Upper lobe of left lung (tissue), 6 donors: Measurements from ENCODE around the gene CLCN2. TPM values are rescaled to one million over a fixed set of nuclear protein-coding genes. Genes with fewer than 3 reads are reported as not detected.

Source experiments
- ATAC-seq, 2 donors: fragments of 200-7000 bp; cut with Tn5 transposase; one replicate each; pipeline ENCODE4 v1.9.1; 2022; ENCODE audit warnings: mild to moderate bottlenecking in 2 of 2, moderate library complexity in 2 of 2; ENCODE audit not compliant: low FRiP score in 2 of 2
- DNase-seq, 2 donors: peaks; one replicate each; pipeline ENCODE4 v3.0.0-alpha.2; 2019 to 2020
- H3K27ac ChIP-seq, 4 donors: fragments of 200-600 bp; sonication (generic); one replicate each; pipeline ENCODE4 v1.5.1; 2016 to 2019
- H3K27me3 ChIP-seq, 4 donors: fragments of 200-600 bp; sonication (generic); one replicate each; pipeline ENCODE4 v1.5.1; 2017 to 2019
- H3K36me3 ChIP-seq, 4 donors: fragments of 200-600 bp; sonication (generic); one replicate each; pipeline ENCODE4 v1.5.1; 2016 to 2019
- H3K4me1 ChIP-seq, 4 donors: fragments of 200-600 bp; sonication (generic); one replicate each; pipeline ENCODE4 v1.5.1; 2018 to 2019
- H3K4me3 ChIP-seq, 4 donors: fragments of 200-600 bp; sonication (generic); one replicate each; pipeline ENCODE4 v1.5.1; 2017 to 2019; ENCODE audit warnings: mild to moderate bottlenecking in 2 of 4, moderate library complexity in 1 of 4
- H3K9me3 ChIP-seq, 4 donors: fragments of 200-600 bp; sonication (generic); one replicate each; pipeline ENCODE4 v1.5.1; 2018 to 2019
- EP300 ChIP-seq, 4 donors: sonication (generic); formaldehyde crosslinking; IDR thresholded peaks; one replicate each; pipeline ENCODE4 v1.5.1; 2017; ENCODE audit warnings: antibody characterized with exemption in 4 of 4, control low read depth in 2 of 4
- POLR2A ChIP-seq, 4 donors: fragments of 450-650 bp; IDR thresholded peaks; one replicate each; pipeline ENCODE4 v1.5.1; 2016 to 2017; ENCODE audit warnings: antibody characterized with exemption in 4 of 4, mild to moderate bottlenecking in 2 of 4
- POLR2AphosphoS5 ChIP-seq, 2 donors: sonication (generic); formaldehyde crosslinking; IDR thresholded peaks; one replicate each; pipeline ENCODE4 v1.5.1; 2017; ENCODE audit warnings: antibody characterized with exemption in 2 of 2
- WGBS, 2 donors: methylation state at CpG; one replicate each; pipeline ENCODE4 v1.1.5; 2017 to 2018; 5-methylcytosine and 5-hydroxymethylcytosine counted together
- total RNA-seq, 6 donors: library from RNA; depleted of rRNA in 4 of 6; stranded (reverse); fragments of >200 nt in 4 of 6; gene quantifications; one replicate each; pipeline versions ENCODE4 v1.1.0 to v1.2.1, GENCODE V29; 2016 to 2021
- TF ChIP-seq, protein P1 (sequence below), 6 experiments: fragments of 450-650 bp in 4 of 6; fragments of 200-600 bp in 2 of 6; sonication (generic) in 2 of 6; IDR thresholded peaks; one replicate each; pipeline ENCODE4 v1.5.1; 2016 to 2019; ENCODE audit warnings: antibody characterized with exemption in 6 of 6
- donor health status: DM: no; HTN: no; CAD: no; lungs with moderate emphysema.
- donor health status: DM: no; HTN: yes; CAD: no; lungs with severe emphysema.

The CLCN2 gene
- total RNA-seq, 6 donors from 2014 or later, result 3.0 to 14.7 (median 5.3) TPM

GRCh38 chr3:184358124-184358767 lies 3.2 kb downstream of the CLCN2 start:
- H3K27ac ChIP-seq, result no peak overlapping the region
- 97% methylated on average over 11 to 12 of the region's 12 CpGs for WGBS, 2 donors
- ATAC-seq, result no peak
- H3K36me3 ChIP-seq, result peaks cover 0 to 17% (median 0%) of the 10 kb centered on the region in 4 donors
- TF ChIP-seq, protein P1, sequence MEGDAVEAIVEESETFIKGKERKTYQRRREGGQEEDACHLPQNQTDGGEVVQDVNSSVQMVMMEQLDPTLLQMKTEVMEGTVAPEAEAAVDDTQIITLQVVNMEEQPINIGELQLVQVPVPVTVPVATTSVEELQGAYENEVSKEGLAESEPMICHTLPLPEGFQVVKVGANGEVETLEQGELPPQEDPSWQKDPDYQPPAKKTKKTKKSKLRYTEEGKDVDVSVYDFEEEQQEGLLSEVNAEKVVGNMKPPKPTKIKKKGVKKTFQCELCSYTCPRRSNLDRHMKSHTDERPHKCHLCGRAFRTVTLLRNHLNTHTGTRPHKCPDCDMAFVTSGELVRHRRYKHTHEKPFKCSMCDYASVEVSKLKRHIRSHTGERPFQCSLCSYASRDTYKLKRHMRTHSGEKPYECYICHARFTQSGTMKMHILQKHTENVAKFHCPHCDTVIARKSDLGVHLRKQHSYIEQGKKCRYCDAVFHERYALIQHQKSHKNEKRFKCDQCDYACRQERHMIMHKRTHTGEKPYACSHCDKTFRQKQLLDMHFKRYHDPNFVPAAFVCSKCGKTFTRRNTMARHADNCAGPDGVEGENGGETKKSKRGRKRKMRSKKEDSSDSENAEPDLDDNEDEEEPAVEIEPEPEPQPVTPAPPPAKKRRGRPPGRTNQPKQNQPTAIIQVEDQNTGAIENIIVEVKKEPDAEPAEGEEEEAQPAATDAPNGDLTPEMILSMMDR (IDR thresholded peaks at IDR 0.05), result no peak
- no peak for TF ChIP-seq POLR2A (IDR thresholded peaks at IDR 0.05)
- TF ChIP-seq EP300 (IDR thresholded peaks at IDR 0.05), result no peak
- no peak for TF ChIP-seq POLR2AphosphoS5 (IDR thresholded peaks at IDR 0.05)
- DNase-seq, result no peak
- no peaks in the 10 kb centered on the region for H3K27me3 ChIP-seq
- H3K9me3 ChIP-seq, result no peaks in the 10 kb centered on the region
- peaks cover 8 to 12% (median 10%) of the 10 kb centered on the region in 4 donors for H3K4me1 ChIP-seq
- H3K4me3 ChIP-seq, result no peak overlapping the region

- DNase-seq, result no peak
- Histone ChIP-seq H3K4me1 (peaks cover 8 to 12% (median 10%) of the 10 kb centered on the region in 4 donors), H3K9me3 (no peaks in the 10 kb centered on the region), H3K27ac (no peak overlapping the region), H3K36me3 (peaks cover 0 to 17% (median 0%) of the 10 kb centered on the region in 4 donors), H3K27me3 (no peaks in the 10 kb centered on the region), H3K4me3 (no peak overlapping the region)
- WGBS, 2 donors, result 92 to 94% methylated on average over 15 to 23 of the region's 24 CpGs
- ATAC-seq, result no peak
- no peak for TF ChIP-seq POLR2A (IDR thresholded peaks at IDR 0.05)
- TF ChIP-seq POLR2AphosphoS5 (IDR thresholded peaks at IDR 0.05), result no peak
- TF ChIP-seq EP300 (IDR thresholded peaks at IDR 0.05), result no peak
- TF ChIP-seq, protein P1 (IDR thresholded peaks at IDR 0.05), result no peak
These were observed 3.9 kb downstream of the CLCN2 start for GRCh38 chr3:184357248-184358123.

DNA sequence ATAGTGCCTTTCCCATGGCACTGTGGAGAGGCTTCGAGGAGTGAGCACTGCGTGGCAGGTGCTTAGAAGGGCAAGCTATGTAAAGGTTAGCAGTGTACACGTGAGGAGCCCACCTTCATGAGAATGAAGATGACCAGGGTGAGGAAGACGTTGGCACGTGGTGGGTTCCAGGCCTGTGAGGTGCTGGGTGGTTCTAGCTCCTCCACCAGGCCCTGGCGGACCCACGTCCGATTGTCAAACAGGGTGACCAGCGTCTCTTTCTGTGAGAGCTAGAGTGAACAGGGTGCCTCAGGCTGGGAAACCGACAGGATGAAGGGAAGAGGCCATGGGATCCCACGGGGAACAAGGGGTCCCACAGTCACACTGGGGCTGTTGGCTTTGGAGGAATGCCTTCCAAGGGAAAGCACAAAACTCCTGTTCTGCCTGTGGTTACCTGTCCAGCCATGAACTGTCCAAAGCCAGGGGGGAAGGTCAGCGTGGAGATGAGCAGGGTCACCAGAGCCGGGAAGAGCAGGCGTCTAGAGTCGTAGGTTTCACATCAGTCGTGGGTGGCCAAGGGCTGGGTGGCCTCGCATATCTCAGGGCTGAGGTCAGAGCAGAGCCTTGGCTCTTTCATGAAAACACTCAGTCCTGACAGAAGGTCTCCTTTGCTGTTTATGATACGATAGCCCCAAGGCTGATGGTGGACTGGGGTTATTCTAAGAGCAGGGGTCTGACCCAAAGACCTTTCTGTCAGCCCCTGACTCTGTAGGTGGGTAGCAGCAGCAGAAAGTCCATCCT lies 6.0 kb downstream of the CLCN2 start:
- no peak overlapping the region for H3K27ac ChIP-seq
- TF ChIP-seq POLR2A (IDR thresholded peaks at IDR 0.05) (no peak), EP300 (IDR thresholded peaks at IDR 0.05) (no peak), POLR2AphosphoS5 (IDR thresholded peaks at IDR 0.05) (no peak)
- TF ChIP-seq, protein P1 (IDR thresholded peaks at IDR 0.05), result no peak

GRCh38 chr3:184354754-184355153 lies 6.7 kb downstream of the CLCN2 start:
- ATAC-seq, result no peak
- H3K9me3 ChIP-seq, result no peaks in the 10 kb centered on the region
- no peak for DNase-seq
- no peak overlapping the region for H3K4me3 ChIP-seq
- WGBS, 2 donors, result 71 to 82% methylated on average over 4 to 8 of the region's 8 CpGs
- no peaks in the 10 kb centered on the region for H3K27me3 ChIP-seq
- H3K4me1 ChIP-seq, result no peaks in the 10 kb centered on the region
- H3K36me3 ChIP-seq, result peaks cover 0 to 17% (median 0%) of the 10 kb centered on the region in 4 donors
- H3K27ac ChIP-seq, result no peak overlapping the region
- no peak for TF ChIP-seq EP300 (IDR thresholded peaks at IDR 0.05)

More for the DNA sequence above, 6.0 kb downstream of the CLCN2 start:
- 83 to 85% methylated on average over 15 to 18 of the region's 18 CpGs for WGBS, 2 donors
- Histone ChIP-seq H3K4me3 (no peak overlapping the region), H3K27me3 (no peaks in the 10 kb centered on the region), H3K4me1 (peaks cover 1 to 4% (median 2%) of the 10 kb centered on the region in 4 donors), H3K36me3 (peaks cover 0 to 17% (median 0%) of the 10 kb centered on the region in 4 donors), H3K9me3 (no peaks in the 10 kb centered on the region)
- DNase-seq, result no peak
- peak in 1 of 2 donors; percentile 32 for ATAC-seq
